Liver (tissue), 9 donors: ENCODE data around the gene KLK15. TPM values are rescaled to one million over a fixed set of nuclear protein-coding genes. Genes with fewer than 3 reads are reported as not detected.

Experiments
- DNase-seq: peaks from one replicate; pipeline ENCODE4 v3.0.0-alpha.2; 2017; ENCODE audit warnings: low spot score
- H3K27ac ChIP-seq, 2 donors: one replicate each; pipeline ENCODE4 v1.7.0; 2013; ENCODE audit warnings: inconsistent platforms in 2 of 2, low read length in 2 of 2, control low read depth in 1 of 2, low read depth in 1 of 2, mild to moderate bottlenecking in 1 of 2
- H3K27me3 ChIP-seq, 4 donors: one replicate each; pipeline versions ENCODE4 v1.6.1 to v1.7.0; 2013; ENCODE audit warnings: low read length in 3 of 4, inconsistent platforms in 1 of 4, mild to moderate bottlenecking in 1 of 4, moderate library complexity in 1 of 4; ENCODE audit not compliant: control insufficient read depth in 4 of 4, insufficient read depth in 4 of 4
- H3K36me3 ChIP-seq, 4 donors: one replicate each; pipeline versions ENCODE4 v1.6.1 to v1.7.0; 2013; ENCODE audit warnings: low read length in 3 of 4, mild to moderate bottlenecking in 3 of 4, low read depth in 1 of 4, moderate library complexity in 1 of 4; ENCODE audit not compliant: control insufficient read depth in 4 of 4, insufficient read depth in 3 of 4
- H3K4me1 ChIP-seq, 4 donors: one replicate each; pipeline versions ENCODE4 v1.6.1 to v1.7.0; 2013; ENCODE audit warnings: low read length in 3 of 4, mild to moderate bottlenecking in 3 of 4, moderate library complexity in 1 of 4; ENCODE audit not compliant: control insufficient read depth in 4 of 4, insufficient read depth in 4 of 4
- H3K4me3 ChIP-seq, 3 donors: one replicate each; pipeline versions ENCODE4 v1.6.1 to v1.7.0; 2013; ENCODE audit warnings: low read length in 3 of 3, control low read depth in 1 of 3, low read depth in 1 of 3, mild to moderate bottlenecking in 1 of 3
- H3K9ac ChIP-seq, 2 donors: one replicate each; pipeline ENCODE4 v1.7.0; 2013; ENCODE audit warnings: low read length in 2 of 2, mild to moderate bottlenecking in 2 of 2, moderate library complexity in 2 of 2, control low read depth in 1 of 2, low read depth in 1 of 2
- H3K9me3 ChIP-seq, 4 donors: one replicate each; pipeline versions ENCODE4 v1.6.1 to v1.7.0; 2013; ENCODE audit warnings: low read length in 3 of 4; ENCODE audit not compliant: control insufficient read depth in 4 of 4
- EGR1 ChIP-seq, 2 donors: IDR thresholded peaks; 2 replicates each; pipeline ENCODE4 v1.6.1; 2016 to 2018; ENCODE audit warnings: antibody characterized with exemption in 2 of 2, low read depth in 2 of 2
- FOXA1 ChIP-seq: IDR thresholded peaks from 2 replicates; pipeline ENCODE4 v1.6.1; 2016; ENCODE audit warnings: antibody characterized with exemption
- FOXA2 ChIP-seq: IDR thresholded peaks from 2 replicates; pipeline ENCODE4 v1.6.1; 2016; ENCODE audit warnings: antibody characterized with exemption
- GABPA ChIP-seq, 2 donors: IDR thresholded peaks in 1 of 2; conservative IDR thresholded peaks in 1 of 2; 2 replicates each; pipeline ENCODE4 v1.6.1; 2016; ENCODE audit warnings: antibody characterized with exemption in 2 of 2, mild to moderate bottlenecking in 1 of 2, moderate library complexity in 1 of 2
- HNF4G ChIP-seq: IDR thresholded peaks from 2 replicates; pipeline ENCODE4 v1.6.1; 2016; ENCODE audit warnings: antibody characterized with exemption
- JUND ChIP-seq, 2 donors: IDR thresholded peaks; 2 replicates each; pipeline ENCODE4 v1.6.1; 2016; ENCODE audit warnings: antibody characterized with exemption in 2 of 2
- NR2F2 ChIP-seq: IDR thresholded peaks from 2 replicates; pipeline ENCODE4 v1.6.1; 2016; ENCODE audit warnings: antibody characterized with exemption
- RAD21 ChIP-seq, 2 donors: IDR thresholded peaks; 2 replicates each; pipeline ENCODE4 v1.6.1; 2016; ENCODE audit warnings: antibody characterized with exemption in 2 of 2, mild to moderate bottlenecking in 2 of 2
- RXRA ChIP-seq, 2 donors: IDR thresholded peaks; 2 replicates each; pipeline ENCODE4 v1.6.1; 2017 to 2018; ENCODE audit warnings: antibody characterized with exemption in 2 of 2, mild to moderate bottlenecking in 1 of 2
- SP1 ChIP-seq: IDR thresholded peaks from 2 replicates; pipeline ENCODE4 v1.6.1; 2018; ENCODE audit warnings: antibody characterized with exemption, mild to moderate bottlenecking
- TAF1 ChIP-seq: conservative IDR thresholded peaks from 2 replicates; pipeline ENCODE4 v1.6.1; 2016; ENCODE audit warnings: antibody characterized with exemption, mild to moderate bottlenecking
- YY1 ChIP-seq: IDR thresholded peaks from 2 replicates; pipeline ENCODE4 v1.6.1; 2016; ENCODE audit warnings: antibody characterized with exemption, mild to moderate bottlenecking
- WGBS: extraction: QIAGEN DNeasy Blood & Tissue Kit; methylation state at CpG from one replicate; pipeline ENCODE4 v1.1.7; 2013; 5-methylcytosine and 5-hydroxymethylcytosine counted together
- polyA plus RNA-seq, 2 donors: library from polyadenylated mRNA; stranded (reverse) in 1 of 2; unstranded in 1 of 2; fragments of 200-250 nt in 1 of 2; fragments of >200 nt in 1 of 2; fragmentation: Nextera tagmentation in 1 of 2; extraction: Ambion mirVana in 1 of 2; gene quantifications; one replicate each; pipeline versions ENCODE4 v1.2.1 to v1.2.3, GENCODE V29; 2013 to 2015
- total RNA-seq, 2 donors: library from RNA; depleted of rRNA; stranded (reverse); fragments of >200 nt; gene quantifications; one replicate each; pipeline ENCODE4 v1.2.3, GENCODE V29; 2014
- TF ChIP-seq, protein P1 (sequence below): IDR thresholded peaks from 2 replicates; pipeline ENCODE4 v1.6.1; 2016; ENCODE audit warnings: antibody characterized with exemption
- TF ChIP-seq, protein P2 (sequence below): IDR thresholded peaks from 2 replicates; pipeline ENCODE4 v1.6.1; 2016; ENCODE audit warnings: antibody characterized with exemption
- TF ChIP-seq, protein P3 (sequence below): IDR thresholded peaks from 2 replicates; pipeline ENCODE4 v1.6.1; 2016; ENCODE audit warnings: antibody characterized with exemption, mild to moderate bottlenecking
- TF ChIP-seq, protein P4 (sequence below): IDR thresholded peaks from 2 replicates; pipeline ENCODE4 v1.6.1; 2016; ENCODE audit warnings: antibody characterized with exemption
- TF ChIP-seq, protein P5 (sequence below): fragments of 150-350 bp; IDR thresholded peaks from 2 replicates; pipeline ENCODE4 v1.5.1; 2017; ENCODE audit warnings: improper control_type of control experiment, low read depth, low read length; ENCODE audit not compliant: missing input control
- donor health status: healthy.
- donor health status: healthy.
- donor health status: healthy.
- donor health status: healthy.
- donor health status: healthy.

The KLK15 gene
- total and polyA plus RNA-seq, 4 donors: not detected

DNA sequence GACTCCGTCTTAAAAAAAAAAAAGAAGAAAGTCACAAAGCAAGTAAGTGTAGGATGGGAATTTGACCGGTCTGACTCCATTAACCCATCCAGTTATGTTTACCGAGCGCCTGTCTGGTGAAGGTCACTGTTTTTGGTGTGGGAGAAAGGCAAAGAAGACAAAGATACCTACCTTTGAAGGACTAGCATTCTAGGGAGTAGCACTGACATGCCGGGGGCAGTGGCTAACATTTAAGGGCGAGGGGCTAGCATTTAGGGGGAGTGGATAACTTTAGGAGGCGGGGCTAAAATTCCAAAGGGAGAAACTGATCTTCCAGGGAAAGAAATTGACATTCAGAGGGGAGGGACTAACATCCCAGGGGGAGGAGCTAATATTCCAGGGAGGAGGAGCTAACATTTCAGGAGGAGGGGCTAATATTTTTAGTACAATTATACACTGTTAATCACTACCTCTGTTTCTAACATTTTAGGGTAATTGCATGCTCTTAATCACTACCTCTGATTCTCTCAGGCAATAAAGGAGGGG, 54.4 kb downstream of the KLK15 start:
- TF ChIP-seq SP1: no peak
- TF ChIP-seq, protein P1, sequence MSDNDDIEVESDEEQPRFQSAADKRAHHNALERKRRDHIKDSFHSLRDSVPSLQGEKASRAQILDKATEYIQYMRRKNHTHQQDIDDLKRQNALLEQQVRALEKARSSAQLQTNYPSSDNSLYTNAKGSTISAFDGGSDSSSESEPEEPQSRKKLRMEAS: no peak
- TF ChIP-seq, protein P2, sequence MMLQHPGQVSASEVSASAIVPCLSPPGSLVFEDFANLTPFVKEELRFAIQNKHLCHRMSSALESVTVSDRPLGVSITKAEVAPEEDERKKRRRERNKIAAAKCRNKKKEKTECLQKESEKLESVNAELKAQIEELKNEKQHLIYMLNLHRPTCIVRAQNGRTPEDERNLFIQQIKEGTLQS: no peak
- TF ChIP-seq FOXA2: no peak
- no peak for TF ChIP-seq JUND (IDR thresholded peaks at IDR 0.05)
- TF ChIP-seq, protein P3, sequence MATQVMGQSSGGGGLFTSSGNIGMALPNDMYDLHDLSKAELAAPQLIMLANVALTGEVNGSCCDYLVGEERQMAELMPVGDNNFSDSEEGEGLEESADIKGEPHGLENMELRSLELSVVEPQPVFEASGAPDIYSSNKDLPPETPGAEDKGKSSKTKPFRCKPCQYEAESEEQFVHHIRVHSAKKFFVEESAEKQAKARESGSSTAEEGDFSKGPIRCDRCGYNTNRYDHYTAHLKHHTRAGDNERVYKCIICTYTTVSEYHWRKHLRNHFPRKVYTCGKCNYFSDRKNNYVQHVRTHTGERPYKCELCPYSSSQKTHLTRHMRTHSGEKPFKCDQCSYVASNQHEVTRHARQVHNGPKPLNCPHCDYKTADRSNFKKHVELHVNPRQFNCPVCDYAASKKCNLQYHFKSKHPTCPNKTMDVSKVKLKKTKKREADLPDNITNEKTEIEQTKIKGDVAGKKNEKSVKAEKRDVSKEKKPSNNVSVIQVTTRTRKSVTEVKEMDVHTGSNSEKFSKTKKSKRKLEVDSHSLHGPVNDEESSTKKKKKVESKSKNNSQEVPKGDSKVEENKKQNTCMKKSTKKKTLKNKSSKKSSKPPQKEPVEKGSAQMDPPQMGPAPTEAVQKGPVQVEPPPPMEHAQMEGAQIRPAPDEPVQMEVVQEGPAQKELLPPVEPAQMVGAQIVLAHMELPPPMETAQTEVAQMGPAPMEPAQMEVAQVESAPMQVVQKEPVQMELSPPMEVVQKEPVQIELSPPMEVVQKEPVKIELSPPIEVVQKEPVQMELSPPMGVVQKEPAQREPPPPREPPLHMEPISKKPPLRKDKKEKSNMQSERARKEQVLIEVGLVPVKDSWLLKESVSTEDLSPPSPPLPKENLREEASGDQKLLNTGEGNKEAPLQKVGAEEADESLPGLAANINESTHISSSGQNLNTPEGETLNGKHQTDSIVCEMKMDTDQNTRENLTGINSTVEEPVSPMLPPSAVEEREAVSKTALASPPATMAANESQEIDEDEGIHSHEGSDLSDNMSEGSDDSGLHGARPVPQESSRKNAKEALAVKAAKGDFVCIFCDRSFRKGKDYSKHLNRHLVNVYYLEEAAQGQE: no peak
- no peak for TF ChIP-seq RXRA (IDR thresholded peaks at IDR 0.05)
- Histone ChIP-seq H3K36me3 (no peaks in the 10 kb centered on the region), H3K27me3 (peaks cover 2 to 11% (median 6%) of the 10 kb centered on the region in 4 donors), H3K4me1 (no peaks in the 10 kb centered on the region), H3K9ac (no peak overlapping the region), H3K9me3 (no peaks in the 10 kb centered on the region), H3K4me3 (no peak overlapping the region), H3K27ac (no peak overlapping the region)
- DNase-seq: no peak
- 49% methylated on average over 7 of the region's 7 CpGs for WGBS

DNA sequence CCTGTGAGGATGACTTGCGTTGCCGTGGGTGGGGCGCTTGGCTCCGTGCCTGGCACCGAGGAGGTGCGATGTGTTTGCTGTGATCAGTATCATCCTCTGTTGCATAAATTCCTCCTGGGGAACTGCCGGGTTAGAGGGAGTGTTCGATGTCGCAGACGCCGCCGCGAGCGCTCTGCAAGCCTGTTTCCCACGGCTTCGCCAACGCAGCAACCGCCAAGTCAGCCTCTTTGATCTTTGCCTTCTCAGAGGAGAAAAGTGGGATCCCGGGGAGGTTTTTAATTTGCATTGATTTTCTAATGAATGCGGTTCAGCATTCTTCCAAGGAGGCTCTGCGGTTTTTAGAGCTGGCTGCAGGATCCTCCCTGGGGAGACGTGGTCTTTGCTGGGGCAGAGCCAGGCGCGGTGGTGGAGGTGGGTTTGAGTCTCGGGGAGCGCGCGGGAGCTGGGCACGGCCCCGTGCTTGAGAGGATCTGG, 55.5 kb downstream of the KLK15 start:
- DNase-seq: no peak
- no peaks in the 10 kb centered on the region for H3K36me3 ChIP-seq
- no peaks in the 10 kb centered on the region for H3K4me1 ChIP-seq
- TF ChIP-seq, protein P3: no peak
- TF ChIP-seq, protein P2: no peak
- TF ChIP-seq NR2F2 (no peak), FOXA2 (no peak), JUND (IDR thresholded peaks at IDR 0.05) (no peak), SP1 (no peak), TAF1 (no peak), YY1 (no peak), RXRA (IDR thresholded peaks at IDR 0.05) (no peak), RAD21 (IDR thresholded peaks at IDR 0.05) (no peak), GABPA (IDR thresholded peaks at IDR 0.05 in 1 of 2, conservative IDR thresholded peaks at IDR 0.05 in 1 of 2) (no peak), HNF4G (no peak), FOXA1 (no peak), EGR1 (IDR thresholded peaks at IDR 0.05; ENCODE audit: low read depth in 2 of 2) (no peak)
- TF ChIP-seq, protein P4, sequence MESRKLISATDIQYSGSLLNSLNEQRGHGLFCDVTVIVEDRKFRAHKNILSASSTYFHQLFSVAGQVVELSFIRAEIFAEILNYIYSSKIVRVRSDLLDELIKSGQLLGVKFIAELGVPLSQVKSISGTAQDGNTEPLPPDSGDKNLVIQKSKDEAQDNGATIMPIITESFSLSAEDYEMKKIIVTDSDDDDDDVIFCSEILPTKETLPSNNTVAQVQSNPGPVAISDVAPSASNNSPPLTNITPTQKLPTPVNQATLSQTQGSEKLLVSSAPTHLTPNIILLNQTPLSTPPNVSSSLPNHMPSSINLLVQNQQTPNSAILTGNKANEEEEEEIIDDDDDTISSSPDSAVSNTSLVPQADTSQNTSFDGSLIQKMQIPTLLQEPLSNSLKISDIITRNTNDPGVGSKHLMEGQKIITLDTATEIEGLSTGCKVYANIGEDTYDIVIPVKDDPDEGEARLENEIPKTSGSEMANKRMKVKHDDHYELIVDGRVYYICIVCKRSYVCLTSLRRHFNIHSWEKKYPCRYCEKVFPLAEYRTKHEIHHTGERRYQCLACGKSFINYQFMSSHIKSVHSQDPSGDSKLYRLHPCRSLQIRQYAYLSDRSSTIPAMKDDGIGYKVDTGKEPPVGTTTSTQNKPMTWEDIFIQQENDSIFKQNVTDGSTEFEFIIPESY: no peak
- TF ChIP-seq, protein P1: no peak
- TF ChIP-seq, protein P5, sequence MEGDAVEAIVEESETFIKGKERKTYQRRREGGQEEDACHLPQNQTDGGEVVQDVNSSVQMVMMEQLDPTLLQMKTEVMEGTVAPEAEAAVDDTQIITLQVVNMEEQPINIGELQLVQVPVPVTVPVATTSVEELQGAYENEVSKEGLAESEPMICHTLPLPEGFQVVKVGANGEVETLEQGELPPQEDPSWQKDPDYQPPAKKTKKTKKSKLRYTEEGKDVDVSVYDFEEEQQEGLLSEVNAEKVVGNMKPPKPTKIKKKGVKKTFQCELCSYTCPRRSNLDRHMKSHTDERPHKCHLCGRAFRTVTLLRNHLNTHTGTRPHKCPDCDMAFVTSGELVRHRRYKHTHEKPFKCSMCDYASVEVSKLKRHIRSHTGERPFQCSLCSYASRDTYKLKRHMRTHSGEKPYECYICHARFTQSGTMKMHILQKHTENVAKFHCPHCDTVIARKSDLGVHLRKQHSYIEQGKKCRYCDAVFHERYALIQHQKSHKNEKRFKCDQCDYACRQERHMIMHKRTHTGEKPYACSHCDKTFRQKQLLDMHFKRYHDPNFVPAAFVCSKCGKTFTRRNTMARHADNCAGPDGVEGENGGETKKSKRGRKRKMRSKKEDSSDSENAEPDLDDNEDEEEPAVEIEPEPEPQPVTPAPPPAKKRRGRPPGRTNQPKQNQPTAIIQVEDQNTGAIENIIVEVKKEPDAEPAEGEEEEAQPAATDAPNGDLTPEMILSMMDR: no peak
- H3K27ac ChIP-seq: no peak overlapping the region
- no peak overlapping the region for H3K4me3 ChIP-seq
- 2% methylated on average over 30 of the region's 30 CpGs for WGBS
- peaks cover 2 to 11% (median 6%) of the 10 kb centered on the region in 4 donors for H3K27me3 ChIP-seq
- no peaks in the 10 kb centered on the region for H3K9me3 ChIP-seq
- no peak overlapping the region for H3K9ac ChIP-seq
